GM23338 (cell line): ENCODE data around the gene CACHD1. TPM values are rescaled to one million over a fixed set of nuclear protein-coding genes. Genes with fewer than 3 reads are reported as not detected.

Experiments
- ATAC-seq: fragments of 200-7000 bp; cut with Tn5 transposase; 3 replicates; pipeline ENCODE4 v1.9.1; 2020
- DNase-seq: peaks from one replicate; pipeline ENCODE4 v3.0.0-alpha.2; 2015; ENCODE audit warnings: low spot score
- H2AFZ ChIP-seq: fragments of 200-600 bp; sonication (generic); 2 replicates; pipeline ENCODE4 v1.8.0; 2016; ENCODE audit warnings: antibody characterized with exemption, mild to moderate bottlenecking, moderate library complexity
- H3F3A ChIP-seq: fragments of 200-600 bp; sonication (generic); replicated peaks from 2 replicates; pipeline ENCODE4 v1.8.0; 2017; ENCODE audit warnings: antibody characterized with exemption, mixed run types, low read depth
- H3K27ac ChIP-seq: fragments of 200-600 bp; sonication (generic); 2 replicates; pipeline ENCODE4 v1.6.1; 2016; ENCODE audit warnings: low read depth
- H3K27me3 ChIP-seq: fragments of 200-600 bp; sonication (generic); 2 replicates; pipeline ENCODE4 v1.8.0; 2016; ENCODE audit warnings: mild to moderate bottlenecking, mixed run types, moderate library complexity; ENCODE audit not compliant: insufficient read depth
- H3K36me3 ChIP-seq: fragments of 200-600 bp; sonication (generic); 2 replicates; pipeline ENCODE4 v1.8.0; 2016; ENCODE audit warnings: mild to moderate bottlenecking; ENCODE audit not compliant: insufficient read depth
- H3K4me1 ChIP-seq: fragments of 200-600 bp; sonication (generic); 2 replicates; pipeline ENCODE4 v1.8.0; 2016; ENCODE audit warnings: mild to moderate bottlenecking, moderate library complexity; ENCODE audit not compliant: insufficient read depth
- H3K4me2 ChIP-seq: fragments of 200-600 bp; sonication (generic); 2 replicates; pipeline ENCODE4 v1.7.1; 2017; ENCODE audit warnings: mixed run types
- H3K4me3 ChIP-seq: fragments of 200-600 bp; sonication (generic); 2 replicates; pipeline ENCODE4 v1.6.1; 2016; ENCODE audit warnings: mixed run types
- H3K79me2 ChIP-seq: fragments of 200-600 bp; sonication (generic); replicated peaks from 2 replicates; pipeline ENCODE4 v1.8.0; 2017; ENCODE audit warnings: mild to moderate bottlenecking; ENCODE audit not compliant: insufficient read depth
- H3K9me2 ChIP-seq: fragments of 200-600 bp; sonication (generic); 2 replicates; pipeline ENCODE4 v1.8.0; 2017; ENCODE audit not compliant: insufficient read depth
- H4K20me1 ChIP-seq: fragments of 200-600 bp; sonication (generic); replicated peaks from 2 replicates; pipeline ENCODE4 v1.8.0; 2017; ENCODE audit warnings: mild to moderate bottlenecking; ENCODE audit not compliant: insufficient read depth
- H3K27ac Mint-ChIP-seq: 2 replicates; pipeline ENCODE4 v1.8.0; 2020; ENCODE audit warnings: inconsistent platforms, mild to moderate bottlenecking, moderate library complexity, mixed read lengths
- H3K27me3 Mint-ChIP-seq: 3 replicates; pipeline ENCODE4 v1.8.0; 2022; ENCODE audit warnings: low read depth, mild to moderate bottlenecking, moderate library complexity, mixed read lengths, inconsistent platforms; ENCODE audit not compliant: insufficient read depth, poor library complexity
- H3K36me3 Mint-ChIP-seq: 3 replicates; pipeline ENCODE4 v1.8.0; 2021; ENCODE audit warnings: low read depth, mild to moderate bottlenecking, inconsistent platforms, moderate library complexity, mixed read lengths
- H3K4me1 Mint-ChIP-seq: 3 replicates; pipeline ENCODE4 v1.8.0; 2020; ENCODE audit warnings: mild to moderate bottlenecking, inconsistent platforms, mixed read lengths
- H3K4me3 Mint-ChIP-seq: 3 replicates; pipeline ENCODE4 v1.8.0; 2021; ENCODE audit warnings: moderate library complexity, mild to moderate bottlenecking, inconsistent platforms, mixed read lengths
- H3K9me3 Mint-ChIP-seq: 3 replicates; pipeline ENCODE4 v1.8.0; 2020; ENCODE audit warnings: moderate library complexity, mild to moderate bottlenecking, inconsistent platforms, mixed read lengths
- CREB1 ChIP-seq: fragments of 250-450 bp; sonication (Bioruptor Pico); IDR thresholded peaks from 2 replicates; pipeline ENCODE4 v1.5.0; 2020; ENCODE audit warnings: low read depth, mild to moderate bottlenecking, moderate library complexity
- EZH2 ChIP-seq: fragments of 200-600 bp; sonication (generic); IDR thresholded peaks from one replicate; pipeline ENCODE4 v1.8.0; 2017; ENCODE audit warnings: antibody characterized with exemption, mild to moderate bottlenecking, low read depth; ENCODE audit not compliant: unreplicated experiment
- EZH2phosphoT487 ChIP-seq: fragments of 200-600 bp; sonication (generic); IDR thresholded peaks from one replicate; pipeline ENCODE4 v1.8.1; 2018; ENCODE audit warnings: antibody characterized with exemption; ENCODE audit not compliant: unreplicated experiment
- JUNB ChIP-seq: IDR thresholded peaks from one replicate; pipeline ENCODE4 v1.6.1; 2016; ENCODE audit warnings: antibody characterized with exemption; ENCODE audit not compliant: unreplicated experiment
- NANOG ChIP-seq: IDR thresholded peaks from 2 replicates; pipeline ENCODE4 v1.6.1; 2016; ENCODE audit warnings: antibody characterized with exemption, borderline replicate concordance
- POLR2AphosphoS5 ChIP-seq: IDR thresholded peaks from 2 replicates; pipeline ENCODE4 v1.6.1; 2016; ENCODE audit warnings: antibody characterized with exemption, low read depth
- REST ChIP-seq: IDR thresholded peaks from one replicate; pipeline ENCODE4 v1.6.1; 2018; ENCODE audit warnings: antibody characterized with exemption; ENCODE audit not compliant: unreplicated experiment
- STAT1 ChIP-seq: IDR thresholded peaks from one replicate; pipeline ENCODE4 v1.6.1; 2016; ENCODE audit warnings: antibody characterized with exemption; ENCODE audit not compliant: unreplicated experiment
- ZNF114 ChIP-seq: fragments of 250-450 bp; sonication (Bioruptor Pico); IDR thresholded peaks from 2 replicates; pipeline ENCODE4 v1.5.0; 2020; ENCODE audit warnings: mild to moderate bottlenecking, moderate library complexity
- ZNF331 ChIP-seq: fragments of 250-450 bp; sonication (Bioruptor Pico); IDR thresholded peaks from 2 replicates; pipeline ENCODE4 v1.5.0; 2020; ENCODE audit warnings: low read depth, mild to moderate bottlenecking, moderate library complexity
- polyA plus RNA-seq: library from polyadenylated mRNA; unstranded; fragments of >200 nt; fragmentation: Nextera tagmentation; extraction: Ambion mirVana; gene quantifications from 2 replicates; pipeline ENCODE4 v1.2.1, GENCODE V29; 2016
- total RNA-seq: library from RNA; depleted of rRNA; stranded (reverse); fragments of >200 nt; shearing (Covaris generic); gene quantifications from 2 replicates; pipeline ENCODE4 v1.2.3, GENCODE V29; 2014
- TF ChIP-seq, protein P1 (sequence below): fragments of 250-450 bp; sonication (Bioruptor Pico); IDR thresholded peaks from 2 replicates; pipeline ENCODE4 v1.5.0; 2020; ENCODE audit warnings: mild to moderate bottlenecking, moderate library complexity
- TF ChIP-seq, protein P2 (sequence below): IDR thresholded peaks from 2 replicates; pipeline ENCODE4 v1.6.1; 2016; ENCODE audit warnings: antibody characterized with exemption
- TF ChIP-seq, protein P3 (sequence below), 2 experiments: fragments of 200-600 bp in 1 of 2; sonication (generic) in 1 of 2; conservative IDR thresholded peaks; 2 replicates each; pipeline versions ENCODE4 v1.5.1 to v1.6.1; 2016 to 2017; ENCODE audit warnings: antibody characterized with exemption in 2 of 2, low read depth in 2 of 2, mild to moderate bottlenecking in 2 of 2, moderate library complexity in 1 of 2

CACHD1 gene
- total and polyA plus RNA-seq, 2 experiments from 2014 or later = 12.6 to 43.7 TPM

DNA sequence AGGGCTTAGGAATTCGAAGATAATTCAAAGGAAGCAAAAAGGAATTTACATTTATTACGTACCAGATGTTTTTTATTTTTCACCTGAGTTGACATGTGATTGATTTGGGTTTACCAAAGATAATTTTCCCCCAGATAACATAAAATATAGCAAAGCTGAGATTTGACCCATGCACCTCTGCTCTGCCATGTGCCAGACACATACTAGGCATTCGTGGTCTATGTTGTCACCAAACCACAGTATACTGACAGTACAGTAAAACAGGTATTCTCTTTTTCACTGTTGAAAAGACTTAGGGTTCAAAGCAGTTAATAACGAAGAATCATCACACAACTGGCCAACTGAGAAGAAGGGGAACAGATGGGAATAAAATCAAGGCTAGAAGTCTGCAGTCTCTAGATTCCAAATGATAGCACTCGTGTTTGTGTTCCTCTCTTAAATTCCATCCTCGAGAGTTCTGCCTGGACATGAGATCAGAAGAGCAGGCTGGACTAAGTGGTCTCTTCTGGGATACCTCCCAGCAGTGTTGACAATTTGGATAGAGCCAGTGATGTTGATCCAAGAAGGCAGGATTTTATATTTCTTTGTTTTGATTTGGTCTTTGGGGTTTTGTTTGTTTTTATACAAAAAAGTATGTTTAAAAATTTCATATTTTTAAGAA, 189.7 kb downstream of the CACHD1 start:
- H3K27me3 ChIP-seq = no peaks in the 10 kb centered on the region
- peaks cover 49% of the 10 kb centered on the region for H3K36me3 ChIP-seq

More for the DNA sequence above, 189.7 kb downstream of the CACHD1 start:
- no peaks in the 10 kb centered on the region for H3K9me3 Mint-ChIP-seq
- no peak for DNase-seq
- peaks cover 77% of the 10 kb centered on the region for H3K36me3 Mint-ChIP-seq
- no peaks in the 10 kb centered on the region for H4K20me1 ChIP-seq
- no peaks in the 10 kb centered on the region for H3K27me3 Mint-ChIP-seq
- no peak overlapping the region for H3K4me3 ChIP-seq
- no peak overlapping the region for H3K27ac Mint-ChIP-seq
- H3K4me3 Mint-ChIP-seq = no peak overlapping the region
- H3K4me1 Mint-ChIP-seq = peaks cover 4% of the 10 kb centered on the region; the same call in 2 of the 3 replicates
- no peak overlapping the region for H2AFZ ChIP-seq
- H3K27ac ChIP-seq = no peak overlapping the region
- H3K79me2 ChIP-seq = no peaks in the 10 kb centered on the region
- no peaks in the 10 kb centered on the region for H3K9me2 ChIP-seq
- H3F3A ChIP-seq = no peaks in the 10 kb centered on the region
- TF ChIP-seq ZNF114 = no peak
- TF ChIP-seq REST = no peak
- TF ChIP-seq, protein P1, sequence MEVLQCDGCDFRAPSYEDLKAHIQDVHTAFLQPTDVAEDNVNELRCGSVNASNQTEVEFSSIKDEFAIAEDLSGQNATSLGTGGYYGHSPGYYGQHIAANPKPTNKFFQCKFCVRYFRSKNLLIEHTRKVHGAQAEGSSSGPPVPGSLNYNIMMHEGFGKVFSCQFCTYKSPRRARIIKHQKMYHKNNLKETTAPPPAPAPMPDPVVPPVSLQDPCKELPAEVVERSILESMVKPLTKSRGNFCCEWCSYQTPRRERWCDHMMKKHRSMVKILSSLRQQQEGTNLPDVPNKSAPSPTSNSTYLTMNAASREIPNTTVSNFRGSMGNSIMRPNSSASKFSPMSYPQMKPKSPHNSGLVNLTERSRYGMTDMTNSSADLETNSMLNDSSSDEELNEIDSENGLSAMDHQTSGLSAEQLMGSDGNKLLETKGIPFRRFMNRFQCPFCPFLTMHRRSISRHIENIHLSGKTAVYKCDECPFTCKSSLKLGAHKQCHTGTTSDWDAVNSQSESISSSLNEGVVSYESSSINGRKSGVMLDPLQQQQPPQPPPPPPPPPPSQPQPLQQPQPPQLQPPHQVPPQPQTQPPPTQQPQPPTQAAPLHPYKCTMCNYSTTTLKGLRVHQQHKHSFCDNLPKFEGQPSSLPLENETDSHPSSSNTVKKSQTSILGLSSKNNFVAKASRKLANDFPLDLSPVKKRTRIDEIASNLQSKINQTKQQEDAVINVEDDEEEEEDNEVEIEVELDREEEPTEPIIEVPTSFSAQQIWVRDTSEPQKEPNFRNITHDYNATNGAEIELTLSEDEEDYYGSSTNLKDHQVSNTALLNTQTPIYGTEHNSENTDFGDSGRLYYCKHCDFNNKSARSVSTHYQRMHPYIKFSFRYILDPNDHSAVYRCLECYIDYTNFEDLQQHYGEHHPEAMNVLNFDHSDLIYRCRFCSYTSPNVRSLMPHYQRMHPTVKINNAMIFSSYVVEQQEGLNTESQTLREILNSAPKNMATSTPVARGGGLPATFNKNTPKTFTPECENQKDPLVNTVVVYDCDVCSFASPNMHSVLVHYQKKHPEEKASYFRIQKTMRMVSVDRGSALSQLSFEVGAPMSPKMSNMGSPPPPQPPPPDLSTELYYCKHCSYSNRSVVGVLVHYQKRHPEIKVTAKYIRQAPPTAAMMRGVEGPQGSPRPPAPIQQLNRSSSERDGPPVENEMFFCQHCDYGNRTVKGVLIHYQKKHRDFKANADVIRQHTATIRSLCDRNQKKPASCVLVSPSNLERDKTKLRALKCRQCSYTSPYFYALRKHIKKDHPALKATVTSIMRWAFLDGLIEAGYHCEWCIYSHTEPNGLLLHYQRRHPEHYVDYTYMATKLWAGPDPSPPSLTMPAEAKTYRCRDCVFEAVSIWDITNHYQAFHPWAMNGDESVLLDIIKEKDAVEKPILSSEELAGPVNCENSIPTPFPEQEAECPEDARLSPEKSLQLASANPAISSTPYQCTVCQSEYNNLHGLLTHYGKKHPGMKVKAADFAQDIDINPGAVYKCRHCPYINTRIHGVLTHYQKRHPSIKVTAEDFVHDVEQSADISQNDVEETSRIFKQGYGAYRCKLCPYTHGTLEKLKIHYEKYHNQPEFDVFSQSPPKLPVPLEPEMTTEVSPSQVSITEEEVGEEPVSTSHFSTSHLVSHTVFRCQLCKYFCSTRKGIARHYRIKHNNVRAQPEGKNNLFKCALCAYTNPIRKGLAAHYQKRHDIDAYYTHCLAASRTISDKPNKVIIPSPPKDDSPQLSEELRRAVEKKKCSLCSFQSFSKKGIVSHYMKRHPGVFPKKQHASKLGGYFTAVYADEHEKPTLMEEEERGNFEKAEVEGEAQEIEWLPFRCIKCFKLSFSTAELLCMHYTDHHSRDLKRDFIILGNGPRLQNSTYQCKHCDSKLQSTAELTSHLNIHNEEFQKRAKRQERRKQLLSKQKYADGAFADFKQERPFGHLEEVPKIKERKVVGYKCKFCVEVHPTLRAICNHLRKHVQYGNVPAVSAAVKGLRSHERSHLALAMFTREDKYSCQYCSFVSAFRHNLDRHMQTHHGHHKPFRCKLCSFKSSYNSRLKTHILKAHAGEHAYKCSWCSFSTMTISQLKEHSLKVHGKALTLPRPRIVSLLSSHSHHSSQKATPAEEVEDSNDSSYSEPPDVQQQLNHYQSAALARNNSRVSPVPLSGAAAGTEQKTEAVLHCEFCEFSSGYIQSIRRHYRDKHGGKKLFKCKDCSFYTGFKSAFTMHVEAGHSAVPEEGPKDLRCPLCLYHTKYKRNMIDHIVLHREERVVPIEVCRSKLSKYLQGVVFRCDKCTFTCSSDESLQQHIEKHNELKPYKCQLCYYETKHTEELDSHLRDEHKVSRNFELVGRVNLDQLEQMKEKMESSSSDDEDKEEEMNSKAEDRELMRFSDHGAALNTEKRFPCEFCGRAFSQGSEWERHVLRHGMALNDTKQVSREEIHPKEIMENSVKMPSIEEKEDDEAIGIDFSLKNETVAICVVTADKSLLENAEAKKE (CRISPR knock-in tag) = no peak
- TF ChIP-seq JUNB = no peak
- TF ChIP-seq, protein P2, sequence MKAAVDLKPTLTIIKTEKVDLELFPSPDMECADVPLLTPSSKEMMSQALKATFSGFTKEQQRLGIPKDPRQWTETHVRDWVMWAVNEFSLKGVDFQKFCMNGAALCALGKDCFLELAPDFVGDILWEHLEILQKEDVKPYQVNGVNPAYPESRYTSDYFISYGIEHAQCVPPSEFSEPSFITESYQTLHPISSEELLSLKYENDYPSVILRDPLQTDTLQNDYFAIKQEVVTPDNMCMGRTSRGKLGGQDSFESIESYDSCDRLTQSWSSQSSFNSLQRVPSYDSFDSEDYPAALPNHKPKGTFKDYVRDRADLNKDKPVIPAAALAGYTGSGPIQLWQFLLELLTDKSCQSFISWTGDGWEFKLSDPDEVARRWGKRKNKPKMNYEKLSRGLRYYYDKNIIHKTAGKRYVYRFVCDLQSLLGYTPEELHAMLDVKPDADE = no peak
- TF ChIP-seq POLR2AphosphoS5 = no peak
- no peak for TF ChIP-seq EZH2phosphoT487
- no peak for TF ChIP-seq ZNF331 (CRISPR knock-in tag)
- TF ChIP-seq CREB1 (CRISPR knock-in tag) = no peak
- no peak for TF ChIP-seq EZH2
- no peak for TF ChIP-seq NANOG
- TF ChIP-seq STAT1 = no peak
- TF ChIP-seq, protein P3, sequence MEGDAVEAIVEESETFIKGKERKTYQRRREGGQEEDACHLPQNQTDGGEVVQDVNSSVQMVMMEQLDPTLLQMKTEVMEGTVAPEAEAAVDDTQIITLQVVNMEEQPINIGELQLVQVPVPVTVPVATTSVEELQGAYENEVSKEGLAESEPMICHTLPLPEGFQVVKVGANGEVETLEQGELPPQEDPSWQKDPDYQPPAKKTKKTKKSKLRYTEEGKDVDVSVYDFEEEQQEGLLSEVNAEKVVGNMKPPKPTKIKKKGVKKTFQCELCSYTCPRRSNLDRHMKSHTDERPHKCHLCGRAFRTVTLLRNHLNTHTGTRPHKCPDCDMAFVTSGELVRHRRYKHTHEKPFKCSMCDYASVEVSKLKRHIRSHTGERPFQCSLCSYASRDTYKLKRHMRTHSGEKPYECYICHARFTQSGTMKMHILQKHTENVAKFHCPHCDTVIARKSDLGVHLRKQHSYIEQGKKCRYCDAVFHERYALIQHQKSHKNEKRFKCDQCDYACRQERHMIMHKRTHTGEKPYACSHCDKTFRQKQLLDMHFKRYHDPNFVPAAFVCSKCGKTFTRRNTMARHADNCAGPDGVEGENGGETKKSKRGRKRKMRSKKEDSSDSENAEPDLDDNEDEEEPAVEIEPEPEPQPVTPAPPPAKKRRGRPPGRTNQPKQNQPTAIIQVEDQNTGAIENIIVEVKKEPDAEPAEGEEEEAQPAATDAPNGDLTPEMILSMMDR (conservative IDR thresholded peaks at IDR 0.05; ENCODE audit: low read depth in 2 of 2) = no peak
- H3K4me1 ChIP-seq = no peaks in the 10 kb centered on the region
- no peak for ATAC-seq
- H3K4me2 ChIP-seq = no peak overlapping the region
